Cardiac fibroblast (primary cell): Measurements from ENCODE around the gene EIF2B4.

Source experiments
- DNase-seq, 2 donors: peaks; one replicate each; pipeline versions ENCODE4 v3.0.0 to v3.0.0-alpha.2; 2010; ENCODE audit warnings: low read depth in 2 of 2
- H3K4me3 ChIP-seq, 2 donors: replicated peaks in 1 of 2; 1 replicate in 1 of 2; 2 replicates in 1 of 2; pipeline ENCODE4 v1.5.1; 2011; ENCODE audit warnings: low read depth in 2 of 2, low read length in 2 of 2, mild to moderate bottlenecking in 2 of 2, moderate library complexity in 1 of 2
- CTCF ChIP-seq: IDR thresholded peaks from one replicate; pipeline ENCODE4 v1.5.1; 2011; ENCODE audit warnings: low read depth, mild to moderate bottlenecking, low read length, inconsistent platforms

The EIF2B4 gene

GRCh38 chr2:27370026-27370815, at the start of gene EIF2B4, which contains the start of gene SNX17:
Gene EIF2B4 (minus strand): TSS chr2:27370338. CDS start chr2:27370314, 24 bp downstream.
Gene SNX17 (plus strand): TSS chr2:27370616. CDS start chr2:27370744, 128 bp downstream.
- peak; percentile 60 for TF ChIP-seq CTCF
- peak; percentile 99 for DNase-seq
- H3K4me3 ChIP-seq: peak within 1 kb of the TSS; percentile 98 to 99

DNA sequence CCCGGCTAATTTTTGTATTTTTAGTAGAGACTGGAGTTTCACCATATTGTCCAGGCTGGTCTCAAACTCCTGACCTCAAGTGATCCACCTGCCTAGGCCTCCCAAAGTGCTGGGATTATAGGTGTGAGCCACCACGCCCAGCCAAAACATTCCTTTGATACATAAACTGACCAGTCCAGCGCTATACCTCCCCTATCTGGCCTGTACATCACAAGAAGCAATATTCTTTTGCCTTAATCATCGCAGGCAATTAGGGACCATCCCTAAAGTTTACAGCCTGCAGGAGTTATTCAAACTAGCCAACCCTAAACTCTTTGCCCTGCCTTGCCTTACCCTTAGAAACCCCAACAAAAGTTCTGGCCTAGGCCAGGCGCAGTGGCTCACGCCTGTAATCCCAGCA, 46.0 kb upstream of the EIF2B4 start:
- no peak for TF ChIP-seq CTCF
- no peak for DNase-seq
- H3K4me3 ChIP-seq: no peak overlapping the region

DNA sequence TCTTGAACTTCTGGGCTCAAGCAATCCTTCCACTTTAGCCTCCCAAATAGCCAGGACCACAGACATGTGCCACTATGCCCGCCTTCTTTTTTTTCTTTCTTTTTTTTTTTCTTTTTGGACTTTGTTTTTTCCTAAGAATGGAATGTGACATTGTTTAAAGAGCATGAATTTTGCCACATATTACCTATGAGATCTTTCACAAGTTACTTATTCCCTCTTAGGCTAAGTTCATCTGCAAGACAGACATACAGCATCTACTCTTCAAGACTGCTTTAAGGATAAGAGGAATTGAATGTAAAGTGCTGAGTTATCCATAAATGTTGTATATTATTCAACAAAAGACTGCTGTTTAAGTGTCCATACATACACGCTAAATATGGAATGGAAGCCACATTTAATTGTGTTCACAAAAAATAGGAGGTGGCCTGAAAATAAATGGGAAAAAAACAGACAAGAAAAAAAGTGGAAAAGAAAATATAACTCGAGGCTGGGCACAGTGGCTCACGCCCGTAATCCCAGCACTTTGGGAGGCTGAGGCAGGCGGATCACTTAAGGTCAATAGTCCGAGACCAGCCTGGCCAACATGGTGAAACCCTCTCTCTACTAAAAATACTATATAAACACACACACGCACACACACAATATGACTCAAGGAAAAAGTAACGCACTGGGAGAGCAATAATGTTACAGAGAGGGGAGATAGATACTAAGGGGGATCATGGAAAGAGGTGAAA, 42.4 kb upstream of the EIF2B4 start:
- no peak for DNase-seq
- no peak overlapping the region for H3K4me3 ChIP-seq
- TF ChIP-seq CTCF: no peak

GRCh38 chr2:27409321-27410073, 39.4 kb upstream of the EIF2B4 start, which contains the start of gene PPM1G:
Gene PPM1G (minus strand): TSS chr2:27409591. CDS start chr2:27409422, 169 bp downstream.
- no peak for TF ChIP-seq CTCF
- H3K4me3 ChIP-seq: peak within 1 kb of the TSS; percentile 98 to 99
- peak; percentile 92 to 94 for DNase-seq

DNA sequence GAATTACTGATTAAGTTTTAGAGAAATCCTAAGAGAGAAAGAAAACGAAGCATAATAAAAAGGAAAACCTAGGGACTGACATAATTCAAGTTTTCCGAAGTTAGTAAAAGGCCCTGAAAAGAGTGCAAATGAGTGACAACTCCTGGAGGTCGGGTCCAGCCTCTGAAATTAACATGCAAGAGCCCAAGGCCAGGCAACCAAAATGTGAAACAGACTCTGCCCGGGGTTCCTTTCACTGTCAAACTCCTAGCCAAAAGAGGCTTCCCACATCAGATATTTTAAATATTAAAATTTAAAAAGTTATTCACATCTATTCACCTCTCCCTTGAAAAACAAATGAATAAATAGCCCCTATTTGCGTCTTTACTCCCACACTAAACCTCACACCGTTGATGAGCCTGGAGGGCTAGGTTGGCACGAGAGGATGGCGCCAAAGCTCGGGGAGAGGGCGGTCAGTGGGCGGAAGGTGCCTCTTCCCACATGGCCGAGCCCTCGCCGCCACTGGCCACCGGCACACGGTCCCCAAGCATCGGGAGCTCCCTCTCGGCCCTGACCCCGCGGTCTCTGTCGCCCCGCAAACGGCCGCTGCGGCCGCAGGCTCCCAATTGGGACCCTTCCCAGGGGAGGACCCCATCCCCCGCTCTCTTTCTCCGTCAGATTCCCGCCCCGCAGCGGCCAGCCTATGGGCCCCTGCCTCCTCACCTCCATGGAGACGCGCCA, 38.6 kb upstream of the EIF2B4 start:
- DNase-seq: peak; percentile 14 to 16
- H3K4me3 ChIP-seq: peak overlapping the region; percentile 98 to 99
- no peak for TF ChIP-seq CTCF
